Measurements from ENCODE around the gene SKAP1.

The SKAP1 gene

GRCh38 chr17:48123776-48124388 lies 306.1 kb downstream of the SKAP1 start:
- 91 to 92% methylated on average over 4 of the region's 4 CpGs for WGBS, 2 experiments
- no peaks in the 10 kb centered on the region for H3K9me3 ChIP-seq (ENCODE audit: control insufficient read depth, low read length)
- peak overlapping the region; percentile 18 for H3K27ac ChIP-seq (ENCODE audit: insufficient read depth, low read depth, low read length, poor library complexity, severe bottlenecking)
- H3K36me3 ChIP-seq (ENCODE audit: control insufficient read depth, insufficient read depth, low read length), result peaks cover 4% of the 10 kb centered on the region
- no peaks in the 10 kb centered on the region for H3K27me3 ChIP-seq (ENCODE audit: control insufficient read depth, insufficient read depth, low read length, poor library complexity, severe bottlenecking)
- H3K4me3 ChIP-seq (ENCODE audit: insufficient read depth, low read depth, low read length), result no peak overlapping the region
- peaks cover 32% of the 10 kb centered on the region for H3K4me1 ChIP-seq (ENCODE audit: control insufficient read depth, insufficient read depth, low read length)

DNA sequence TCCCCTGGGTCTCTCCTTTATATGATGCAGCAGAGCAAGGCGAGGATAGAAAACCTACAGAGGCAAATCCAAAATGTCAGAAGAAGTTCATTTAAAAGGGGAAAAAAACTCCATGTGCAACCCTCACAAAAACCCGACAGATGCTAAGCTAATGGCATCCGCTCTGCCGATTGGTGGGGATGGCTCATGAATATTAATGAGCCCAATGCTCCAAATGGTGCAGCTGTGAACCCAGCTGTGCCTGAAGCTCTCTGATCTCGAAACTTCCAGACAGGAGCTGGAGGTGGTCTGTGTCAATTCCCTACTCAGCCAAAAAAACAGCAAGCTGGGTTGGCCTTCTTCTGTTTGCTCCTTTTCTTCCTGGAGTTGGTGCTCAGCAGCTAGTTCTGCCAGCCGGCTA lies 306.9 kb downstream of the SKAP1 start:
- H3K9me3 ChIP-seq (ENCODE audit: control insufficient read depth, low read length), result no peaks in the 10 kb centered on the region
- H3K4me3 ChIP-seq (ENCODE audit: insufficient read depth, low read depth, low read length), result no peak overlapping the region
- 37 to 41% methylated on average over 6 of the region's 6 CpGs for WGBS, 2 experiments
- peaks cover 6% of the 10 kb centered on the region for H3K36me3 ChIP-seq (ENCODE audit: control insufficient read depth, insufficient read depth, low read length)
- no peaks in the 10 kb centered on the region for H3K27me3 ChIP-seq (ENCODE audit: control insufficient read depth, insufficient read depth, low read length, poor library complexity, severe bottlenecking)
- peak overlapping the region; percentile 89 for H3K27ac ChIP-seq (ENCODE audit: insufficient read depth, low read depth, low read length, poor library complexity, severe bottlenecking)
- H3K4me1 ChIP-seq (ENCODE audit: control insufficient read depth, insufficient read depth, low read length), result peaks cover 32% of the 10 kb centered on the region

DNA sequence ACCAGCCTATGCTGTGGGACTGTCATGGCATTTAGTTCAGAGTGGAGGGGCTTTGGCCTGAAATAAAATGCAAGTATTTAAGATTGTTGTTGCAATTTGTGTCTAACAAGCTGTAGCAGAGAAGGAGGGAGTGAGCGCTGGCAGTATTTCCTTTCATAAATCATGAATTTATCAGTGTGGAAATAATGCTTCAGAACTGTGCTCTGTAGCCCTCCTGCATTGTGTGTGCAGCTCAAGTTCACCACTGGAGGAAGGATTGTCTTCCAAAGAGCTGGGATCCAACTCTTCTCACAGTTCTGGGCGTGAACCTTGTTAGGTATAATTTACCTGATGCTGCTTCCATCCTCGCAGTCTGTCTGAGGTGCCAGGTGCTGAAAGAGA lies 307.4 kb downstream of the SKAP1 start:
- no peaks in the 10 kb centered on the region for H3K27me3 ChIP-seq (ENCODE audit: control insufficient read depth, insufficient read depth, low read length, poor library complexity, severe bottlenecking)
- WGBS, 2 experiments, result 88 to 94% methylated on average over 3 of the region's 3 CpGs
- peak overlapping the region; percentile 89 for H3K27ac ChIP-seq (ENCODE audit: insufficient read depth, low read depth, low read length, poor library complexity, severe bottlenecking)
- H3K4me3 ChIP-seq (ENCODE audit: insufficient read depth, low read depth, low read length), result no peak overlapping the region
- H3K9me3 ChIP-seq (ENCODE audit: control insufficient read depth, low read length), result no peaks in the 10 kb centered on the region
- peaks cover 32% of the 10 kb centered on the region for H3K4me1 ChIP-seq (ENCODE audit: control insufficient read depth, insufficient read depth, low read length)
- peaks cover 6% of the 10 kb centered on the region for H3K36me3 ChIP-seq (ENCODE audit: control insufficient read depth, insufficient read depth, low read length)

GRCh38 chr17:48121923-48122664 lies 307.9 kb downstream of the SKAP1 start:
- no peaks in the 10 kb centered on the region for H3K9me3 ChIP-seq (ENCODE audit: control insufficient read depth, low read length)
- no peaks in the 10 kb centered on the region for H3K27me3 ChIP-seq (ENCODE audit: control insufficient read depth, insufficient read depth, low read length, poor library complexity, severe bottlenecking)
- 43 to 54% methylated on average over 9 of the region's 9 CpGs for WGBS, 2 experiments
- H3K4me3 ChIP-seq (ENCODE audit: insufficient read depth, low read depth, low read length), result no peak overlapping the region
- peaks cover 32% of the 10 kb centered on the region for H3K4me1 ChIP-seq (ENCODE audit: control insufficient read depth, insufficient read depth, low read length)
- peak overlapping the region; percentile 89 for H3K27ac ChIP-seq (ENCODE audit: insufficient read depth, low read depth, low read length, poor library complexity, severe bottlenecking)
- peaks cover 6% of the 10 kb centered on the region for H3K36me3 ChIP-seq (ENCODE audit: control insufficient read depth, insufficient read depth, low read length)

DNA sequence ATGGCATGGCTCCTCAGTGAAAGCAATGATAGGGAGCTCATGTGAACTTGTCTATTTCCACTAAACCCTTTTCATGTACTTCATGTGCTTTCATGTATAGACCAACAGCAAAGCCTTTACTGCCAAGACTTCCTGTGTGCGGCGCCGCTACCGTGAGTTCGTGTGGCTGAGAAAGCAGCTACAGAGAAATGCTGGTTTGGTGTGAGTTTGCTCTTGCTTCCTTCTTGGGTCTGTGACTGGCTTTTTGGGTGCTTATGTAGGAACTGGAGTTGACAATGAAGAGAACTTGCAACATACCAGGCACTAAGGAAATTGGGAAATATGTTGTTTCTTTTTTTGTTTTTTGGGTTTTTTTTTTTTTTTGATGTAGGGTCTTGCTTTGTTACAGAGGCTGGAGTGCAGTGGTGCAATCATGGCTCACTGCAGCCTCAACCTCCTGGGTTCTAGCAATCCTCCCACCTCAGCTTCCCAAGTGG lies 316.8 kb downstream of the SKAP1 start:
- Histone ChIP-seq H3K4me3 (ENCODE audit: insufficient read depth, low read depth, low read length) (no peak overlapping the region), H3K27ac (ENCODE audit: insufficient read depth, low read depth, low read length, poor library complexity, severe bottlenecking) (no peak overlapping the region), H3K9me3 (ENCODE audit: control insufficient read depth, low read length) (no peaks in the 10 kb centered on the region), H3K4me1 (ENCODE audit: control insufficient read depth, insufficient read depth, low read length) (peaks cover 8% of the 10 kb centered on the region), H3K27me3 (ENCODE audit: control insufficient read depth, insufficient read depth, low read length, poor library complexity, severe bottlenecking) (no peaks in the 10 kb centered on the region), H3K36me3 (ENCODE audit: control insufficient read depth, insufficient read depth, low read length) (no peaks in the 10 kb centered on the region)
- WGBS, 2 experiments, result 97 to 100% methylated on average over 5 of the region's 5 CpGs

DNA sequence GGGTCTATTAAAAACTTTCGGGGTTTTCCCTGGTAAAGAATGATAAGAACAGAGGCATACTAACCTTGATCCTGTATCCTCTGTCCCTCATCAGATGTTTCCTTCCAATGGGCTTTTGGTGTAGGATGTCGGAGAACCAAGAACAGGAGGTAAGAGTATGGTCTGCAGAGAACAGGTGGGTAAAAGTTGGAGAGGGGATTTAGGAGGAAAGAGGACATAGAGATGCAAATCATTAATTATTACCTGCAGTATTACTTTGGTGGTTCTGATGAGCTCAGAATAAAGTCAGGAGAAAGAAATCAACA lies 318.1 kb downstream of the SKAP1 start:
- peaks cover 9% of the 10 kb centered on the region for H3K4me1 ChIP-seq (ENCODE audit: control insufficient read depth, insufficient read depth, low read length)
- H3K9me3 ChIP-seq (ENCODE audit: control insufficient read depth, low read length), result no peaks in the 10 kb centered on the region
- no peak overlapping the region for H3K27ac ChIP-seq (ENCODE audit: insufficient read depth, low read depth, low read length, poor library complexity, severe bottlenecking)
- no peak overlapping the region for H3K4me3 ChIP-seq (ENCODE audit: insufficient read depth, low read depth, low read length)
- no peaks in the 10 kb centered on the region for H3K27me3 ChIP-seq (ENCODE audit: control insufficient read depth, insufficient read depth, low read length, poor library complexity, severe bottlenecking)
- WGBS, 2 experiments, result 96 to 100% methylated on average over 2 of the region's 2 CpGs
- no peaks in the 10 kb centered on the region for H3K36me3 ChIP-seq (ENCODE audit: control insufficient read depth, insufficient read depth, low read length)

DNA sequence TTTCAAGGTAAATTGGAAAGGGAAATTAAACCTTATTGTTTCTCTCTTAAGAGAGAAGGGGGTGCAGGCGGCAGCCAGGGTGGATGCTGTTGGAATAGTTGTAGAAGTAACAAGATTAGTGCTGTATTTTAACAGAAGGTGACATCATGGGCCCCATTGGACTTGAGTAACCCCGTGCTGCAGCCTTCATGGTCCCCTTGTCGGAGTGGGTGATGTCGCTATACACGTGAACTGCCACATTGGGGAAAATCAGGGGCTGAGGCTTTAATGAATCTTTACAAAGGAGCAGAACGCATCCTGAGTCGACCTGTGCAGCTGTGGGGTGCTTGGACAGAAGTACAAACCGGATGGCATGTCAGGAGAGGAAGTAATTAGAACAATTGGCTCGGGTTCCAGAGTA lies 319.3 kb downstream of the SKAP1 start:
- WGBS, 2 experiments, result 95 to 98% methylated on average over 9 of the region's 9 CpGs
- H3K4me3 ChIP-seq (ENCODE audit: insufficient read depth, low read depth, low read length), result no peak overlapping the region
- no peaks in the 10 kb centered on the region for H3K27me3 ChIP-seq (ENCODE audit: control insufficient read depth, insufficient read depth, low read length, poor library complexity, severe bottlenecking)
- H3K27ac ChIP-seq (ENCODE audit: insufficient read depth, low read depth, low read length, poor library complexity, severe bottlenecking), result no peak overlapping the region
- H3K9me3 ChIP-seq (ENCODE audit: control insufficient read depth, low read length), result no peaks in the 10 kb centered on the region
- H3K4me1 ChIP-seq (ENCODE audit: control insufficient read depth, insufficient read depth, low read length), result peaks cover 9% of the 10 kb centered on the region
- H3K36me3 ChIP-seq (ENCODE audit: control insufficient read depth, insufficient read depth, low read length), result no peaks in the 10 kb centered on the region

DNA sequence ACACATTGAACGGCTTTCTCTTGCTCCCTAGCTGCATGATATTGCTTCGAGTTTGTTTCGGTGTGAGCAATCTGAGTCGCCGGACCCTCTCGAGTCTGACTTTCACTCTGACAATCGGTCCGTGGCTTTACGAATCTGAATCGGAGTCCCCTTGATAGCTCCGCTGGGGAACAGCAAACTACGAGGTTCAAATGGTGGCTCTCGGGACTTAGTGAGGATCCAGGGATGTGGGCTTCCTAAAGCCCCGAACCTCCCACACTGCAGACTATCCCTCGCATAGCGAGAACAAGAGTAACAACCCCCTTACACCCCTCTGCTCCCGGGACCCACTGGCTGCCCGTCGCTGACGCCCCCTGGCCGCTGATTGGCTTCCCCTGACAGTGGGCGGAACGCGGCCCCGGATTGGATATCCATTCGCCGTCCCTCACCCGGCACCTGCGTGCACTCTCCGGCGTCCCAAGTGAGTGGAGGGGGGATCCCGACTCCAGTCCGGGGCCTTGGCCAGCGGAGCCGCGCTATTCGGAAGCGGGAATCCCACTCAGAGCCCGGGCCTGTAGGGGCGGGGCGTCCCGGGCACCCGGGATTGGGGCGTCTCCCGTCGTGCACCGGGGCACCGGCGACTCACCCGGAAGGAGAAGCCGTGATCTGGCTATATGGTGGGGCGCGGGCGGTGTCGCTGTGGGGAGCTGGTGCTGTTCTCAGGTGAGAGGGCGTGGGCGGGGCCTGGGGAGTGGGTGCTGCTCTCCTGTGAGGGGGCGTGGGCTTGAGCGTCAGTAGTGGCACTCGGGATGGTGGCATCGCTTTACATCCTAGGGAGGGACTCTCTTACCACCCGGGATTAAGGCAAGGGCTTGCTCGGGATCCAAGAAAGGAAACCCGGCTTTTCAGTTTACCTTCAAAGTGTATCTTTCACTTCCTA lies 322.6 kb downstream of the SKAP1 start, which contains the start of gene SNX11:
SNX11 (plus strand) TSS at position 630 of the 919 bp plus-strand sequence. CDS start 4,278 bp downstream, outside the sequence.
- no peaks in the 10 kb centered on the region for H3K27me3 ChIP-seq (ENCODE audit: control insufficient read depth, insufficient read depth, low read length, poor library complexity, severe bottlenecking)
- H3K4me1 ChIP-seq (ENCODE audit: control insufficient read depth, insufficient read depth, low read length), result peaks cover 9% of the 10 kb centered on the region
- H3K27ac ChIP-seq (ENCODE audit: insufficient read depth, low read depth, low read length, poor library complexity, severe bottlenecking), result peak within 1 kb of the TSS; percentile 58
- WGBS, 2 experiments, result 1 to 2% methylated on average over 64 of the region's 64 CpGs
- H3K36me3 ChIP-seq (ENCODE audit: control insufficient read depth, insufficient read depth, low read length), result no peaks in the 10 kb centered on the region
- H3K4me3 ChIP-seq (ENCODE audit: insufficient read depth, low read depth, low read length), result peak within 1 kb of the TSS; percentile 76
- no peaks in the 10 kb centered on the region for H3K9me3 ChIP-seq (ENCODE audit: control insufficient read depth, low read length)

DNA sequence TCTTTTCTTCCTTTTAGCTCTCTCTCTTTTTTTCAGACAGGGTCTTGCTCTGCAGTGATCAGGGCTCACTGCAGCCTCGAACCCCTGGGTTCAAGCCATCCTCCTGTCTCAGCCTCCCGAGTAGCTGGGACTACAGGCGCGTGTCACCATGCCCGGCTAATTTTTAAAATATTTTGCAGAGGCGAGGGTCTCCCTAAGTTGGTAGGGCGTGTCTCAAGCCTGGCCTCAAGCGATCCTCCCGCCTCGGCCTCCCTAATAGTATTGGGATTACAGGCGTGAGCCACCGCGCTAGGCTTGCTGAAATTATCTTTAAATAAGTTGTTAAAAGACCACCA lies 323.2 kb downstream of the SKAP1 start:
- no peaks in the 10 kb centered on the region for H3K36me3 ChIP-seq (ENCODE audit: control insufficient read depth, insufficient read depth, low read length)
- peaks cover 9% of the 10 kb centered on the region for H3K4me1 ChIP-seq (ENCODE audit: control insufficient read depth, insufficient read depth, low read length)
- H3K4me3 ChIP-seq (ENCODE audit: insufficient read depth, low read depth, low read length), result peak overlapping the region; percentile 76
- H3K9me3 ChIP-seq (ENCODE audit: control insufficient read depth, low read length), result no peaks in the 10 kb centered on the region
- WGBS, 2 experiments, result 64 to 66% methylated on average over 13 of the region's 13 CpGs
- H3K27ac ChIP-seq (ENCODE audit: insufficient read depth, low read depth, low read length, poor library complexity, severe bottlenecking), result no peak overlapping the region
- H3K27me3 ChIP-seq (ENCODE audit: control insufficient read depth, insufficient read depth, low read length, poor library complexity, severe bottlenecking), result no peaks in the 10 kb centered on the region

DNA sequence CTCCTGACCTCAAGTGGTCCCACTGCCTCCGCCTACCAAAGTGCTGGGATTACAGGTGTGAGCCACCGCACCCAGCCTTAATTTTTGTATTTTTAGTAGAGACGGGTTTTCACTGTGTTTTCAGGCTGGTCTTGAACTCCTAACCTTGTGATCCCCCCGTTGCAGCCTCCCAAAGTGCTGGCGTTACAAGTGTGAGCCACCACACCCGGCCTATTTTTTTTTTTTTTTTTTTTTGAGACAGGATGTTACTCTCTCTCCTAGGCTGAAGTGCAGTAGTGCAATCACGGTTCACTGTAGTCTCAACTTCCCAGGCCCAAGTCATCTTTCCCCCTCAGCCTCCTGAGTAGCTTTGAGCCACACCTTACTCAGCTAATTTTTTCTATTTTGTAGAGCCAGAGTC lies 325.6 kb downstream of the SKAP1 start:
- 89 to 91% methylated on average over 7 of the region's 7 CpGs for WGBS, 2 experiments
- no peaks in the 10 kb centered on the region for H3K36me3 ChIP-seq (ENCODE audit: control insufficient read depth, insufficient read depth, low read length)
- no peaks in the 10 kb centered on the region for H3K9me3 ChIP-seq (ENCODE audit: control insufficient read depth, low read length)
- H3K4me1 ChIP-seq (ENCODE audit: control insufficient read depth, insufficient read depth, low read length), result peaks cover 14% of the 10 kb centered on the region
- no peak overlapping the region for H3K4me3 ChIP-seq (ENCODE audit: insufficient read depth, low read depth, low read length)
- H3K27me3 ChIP-seq (ENCODE audit: control insufficient read depth, insufficient read depth, low read length, poor library complexity, severe bottlenecking), result no peaks in the 10 kb centered on the region
- H3K27ac ChIP-seq (ENCODE audit: insufficient read depth, low read depth, low read length, poor library complexity, severe bottlenecking), result no peak overlapping the region

Data from ectodermal cell (in vitro differentiated cells).